ENCODE data around the gene EPDR1.
A peak's percentile ranks its signal among the peaks of the same experiment; 100 is the strongest.

The EPDR1 gene

GRCh38 chr7:37981664-37982063, 61.2 kb downstream of the EPDR1 start:
- no peak for DNase-seq (ENCODE audit: low read depth)

- no peak for DNase-seq (ENCODE audit: low read depth)
Measured at GRCh38 chr7:37982423-37982822, 62.0 kb downstream of the EPDR1 start.

- DNase-seq (ENCODE audit: low read depth), result no peak
Measured at GRCh38 chr7:37984750-37985390, 64.4 kb downstream of the EPDR1 start.

DNA sequence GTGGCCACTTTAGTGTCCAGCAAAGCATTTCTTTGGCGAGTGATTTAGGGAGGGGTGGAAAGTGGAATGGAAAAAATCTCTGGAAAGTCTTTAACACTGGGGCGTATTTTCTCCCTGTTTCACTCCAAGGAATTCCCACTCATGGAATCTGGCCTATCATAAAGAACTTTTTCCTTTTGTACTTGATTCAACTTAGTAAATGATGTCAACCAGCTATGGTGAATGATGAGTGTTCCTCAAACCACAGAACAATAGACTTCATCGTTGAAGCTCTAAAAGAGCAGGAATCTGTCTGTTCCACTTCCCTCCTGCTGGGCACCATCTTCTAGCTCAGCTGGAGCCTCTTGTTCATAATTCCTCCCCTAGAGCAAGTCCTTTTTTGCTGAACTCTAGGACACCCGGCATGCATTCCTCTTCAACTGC, 66.5 kb downstream of the EPDR1 start:
- DNase-seq (ENCODE audit: low read depth), result no peak

- no peak for DNase-seq (ENCODE audit: low read depth)
Measured at GRCh38 chr7:37987732-37988131, 67.3 kb downstream of the EPDR1 start.

GRCh38 chr7:37988721-37989650, 68.5 kb downstream of the EPDR1 start:
- no peak for DNase-seq (ENCODE audit: low read depth)

DNA sequence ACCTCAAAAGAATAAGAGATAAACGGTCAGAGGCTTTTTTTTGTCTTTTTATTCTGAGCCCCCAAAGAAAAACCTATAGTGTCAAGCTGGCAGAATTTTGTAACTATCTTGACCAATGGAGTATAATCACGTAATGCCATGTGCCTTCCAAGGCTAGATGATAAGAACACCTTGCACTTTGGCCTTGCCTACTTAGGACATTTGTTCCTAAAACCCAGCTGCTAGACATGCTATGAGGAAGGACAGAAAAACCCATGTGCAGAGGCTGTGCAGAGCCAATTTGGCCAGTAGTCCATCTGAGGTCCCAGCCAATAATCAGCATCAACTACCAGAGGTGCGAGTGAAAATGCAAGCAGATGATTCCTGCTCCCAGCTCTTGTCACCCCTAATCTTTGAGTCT, 69.9 kb downstream of the EPDR1 start:
- no peak for DNase-seq (ENCODE audit: low read depth)

- no peak for DNase-seq (ENCODE audit: low read depth)
Measured at GRCh38 chr7:37993060-37993501, 72.6 kb downstream of the EPDR1 start.

- DNase-seq (ENCODE audit: low read depth), result peak; percentile 44
Measured at GRCh38 chr7:37999673-38000072, 79.2 kb downstream of the EPDR1 start.

- DNase-seq (ENCODE audit: low read depth), result no peak
Measured at GRCh38 chr7:38000272-38000671, 79.8 kb downstream of the EPDR1 start.
